Measurements from ENCODE around the gene LMNB1. TPM values are rescaled to one million over a fixed set of nuclear protein-coding genes. Genes with fewer than 3 reads are reported as not detected.

LMNB1 gene
- total RNA-seq, 1 experiment from 2014 or later, result 211 TPM

DNA sequence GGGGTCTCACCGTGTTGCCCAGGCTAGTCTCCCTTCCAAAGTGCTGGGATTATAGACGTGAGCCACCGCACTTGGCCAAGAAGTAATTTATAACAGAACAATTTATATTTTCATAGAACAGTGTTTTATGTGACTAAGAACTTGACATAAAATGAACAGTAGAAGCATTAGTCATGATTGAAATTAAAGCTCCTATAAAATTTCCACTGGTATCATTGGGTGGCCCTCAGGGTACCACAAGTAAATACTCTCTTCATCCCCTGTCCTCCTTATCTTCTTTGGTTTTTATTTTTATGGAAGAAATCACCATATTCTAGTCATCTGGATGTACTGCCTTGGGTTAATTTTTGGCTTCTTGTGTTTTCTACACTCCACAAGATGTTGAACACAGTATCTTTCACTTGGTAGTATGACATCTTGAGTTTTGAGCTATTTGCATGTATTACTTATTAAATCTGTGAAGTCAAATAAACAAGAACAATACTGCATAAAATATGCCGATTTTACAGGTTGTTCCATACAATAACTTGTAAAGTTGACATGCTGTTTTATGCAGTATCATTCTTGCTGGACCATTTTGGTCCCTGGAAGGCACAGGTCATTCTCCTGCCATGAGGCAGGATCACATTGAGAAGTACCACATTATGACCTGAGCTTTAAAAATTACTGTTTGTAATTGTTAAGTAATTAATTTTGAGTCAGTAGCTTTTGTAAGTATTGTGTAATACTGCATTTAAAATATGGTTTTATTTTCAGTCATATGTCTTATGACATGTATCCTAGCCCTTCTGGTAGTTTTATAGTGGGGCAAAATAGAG lies 24.4 kb downstream of the LMNB1 start:
- no peak overlapping the region for H3K56ac ChIP-seq (ENCODE audit: insufficient read length, low read depth, low read length)
- no peak overlapping the region for H3K4ac ChIP-seq (ENCODE audit: low read depth, low read length)
- WGBS (ENCODE audit: extremely low coverage, insufficient read length, low lambda C conversion rate), result no CpG with 5 or more reads among the region's 4 CpGs
- H2AK5ac ChIP-seq (ENCODE audit: insufficient read length, low read length), result no peak overlapping the region
- Mint-ChIP-seq H3K36me3 (ENCODE audit: insufficient read depth in 1 of 3, low read depth in 3 of 3) (peaks cover 25 to 36% (median 33%) of the 10 kb centered on the region in 3 experiments; a peak in 6 of 7 replicates), H3K9me3 (no peaks in the 10 kb centered on the region), H3K4me1 (peaks cover 4 to 9% of the 10 kb centered on the region in 2 experiments), H3K27me3 (ENCODE audit: low read depth) (no peaks in the 10 kb centered on the region), H3K27ac (no peak overlapping the region), H3K4me3 (no peak overlapping the region)
- no peak overlapping the region for H2BK20ac ChIP-seq (ENCODE audit: low read depth, low read length, poor library complexity, severe bottlenecking)
- H3K79me2 ChIP-seq (ENCODE audit: insufficient read depth, low read length), result peaks cover 46% of the 10 kb centered on the region; the same call in 1 of the 2 replicates
- peaks cover 15% of the 10 kb centered on the region for H3K79me1 ChIP-seq (ENCODE audit: insufficient read depth, low read depth, low read length, poor library complexity, severe bottlenecking)
- H3K4me1 ChIP-seq (ENCODE audit: insufficient read depth, low read length), result peaks cover 3% of the 10 kb centered on the region; the same call in 1 of the 2 replicates
- no peak overlapping the region for H3T11ph ChIP-seq (ENCODE audit: low read length)
- H4K91ac ChIP-seq (ENCODE audit: insufficient read length, low read depth, low read length), result no peak overlapping the region
- no peak overlapping the region for H3K27ac ChIP-seq (ENCODE audit: insufficient read length, low read depth, low read length)
- no peaks in the 10 kb centered on the region for H3K27me3 ChIP-seq (ENCODE audit: insufficient read depth, low read length)
- no peak overlapping the region for H3K9ac ChIP-seq (ENCODE audit: extremely low read depth, insufficient read length, low read length)
- H4K20me1 ChIP-seq (ENCODE audit: control insufficient read depth, insufficient read depth, insufficient read length), result no peaks in the 10 kb centered on the region
- H3K4me2 ChIP-seq (ENCODE audit: insufficient read depth, insufficient read length, low read length), result no peak overlapping the region
- no peak overlapping the region for H2BK12ac ChIP-seq (ENCODE audit: insufficient read length, low read depth, low read length)
- no peak overlapping the region for H2AFZ ChIP-seq (ENCODE audit: low read length)
- no peaks in the 10 kb centered on the region for H3K9me3 ChIP-seq (ENCODE audit: control insufficient read depth, low read depth, low read length)
- no peak for DNase-seq
- no peak overlapping the region for H3K18ac ChIP-seq (ENCODE audit: insufficient read length, low read depth, low read length)
- no peak overlapping the region for H4K8ac ChIP-seq (replicated peaks; ENCODE audit: insufficient read length, low read depth, low read length)
- no peak overlapping the region for H3K23ac ChIP-seq (ENCODE audit: insufficient read length, low read depth, low read length)
- no peak overlapping the region for H3K14ac ChIP-seq (ENCODE audit: insufficient read depth, low read length)
- no peak overlapping the region for H2BK15ac ChIP-seq (ENCODE audit: low read depth, low read length)
- H2BK120ac ChIP-seq (ENCODE audit: low read depth, low read length, poor library complexity, severe bottlenecking), result no peak overlapping the region
- TF ChIP-seq, protein P1, sequence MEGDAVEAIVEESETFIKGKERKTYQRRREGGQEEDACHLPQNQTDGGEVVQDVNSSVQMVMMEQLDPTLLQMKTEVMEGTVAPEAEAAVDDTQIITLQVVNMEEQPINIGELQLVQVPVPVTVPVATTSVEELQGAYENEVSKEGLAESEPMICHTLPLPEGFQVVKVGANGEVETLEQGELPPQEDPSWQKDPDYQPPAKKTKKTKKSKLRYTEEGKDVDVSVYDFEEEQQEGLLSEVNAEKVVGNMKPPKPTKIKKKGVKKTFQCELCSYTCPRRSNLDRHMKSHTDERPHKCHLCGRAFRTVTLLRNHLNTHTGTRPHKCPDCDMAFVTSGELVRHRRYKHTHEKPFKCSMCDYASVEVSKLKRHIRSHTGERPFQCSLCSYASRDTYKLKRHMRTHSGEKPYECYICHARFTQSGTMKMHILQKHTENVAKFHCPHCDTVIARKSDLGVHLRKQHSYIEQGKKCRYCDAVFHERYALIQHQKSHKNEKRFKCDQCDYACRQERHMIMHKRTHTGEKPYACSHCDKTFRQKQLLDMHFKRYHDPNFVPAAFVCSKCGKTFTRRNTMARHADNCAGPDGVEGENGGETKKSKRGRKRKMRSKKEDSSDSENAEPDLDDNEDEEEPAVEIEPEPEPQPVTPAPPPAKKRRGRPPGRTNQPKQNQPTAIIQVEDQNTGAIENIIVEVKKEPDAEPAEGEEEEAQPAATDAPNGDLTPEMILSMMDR (conservative IDR thresholded peaks at IDR 0.05), result no peak
- H2BK5ac ChIP-seq (ENCODE audit: insufficient read length, low read length), result no peak overlapping the region
- no peaks in the 10 kb centered on the region for H3K23me2 ChIP-seq (ENCODE audit: insufficient read length, low read depth, low read length, poor library complexity, severe bottlenecking)
- H4K5ac ChIP-seq (ENCODE audit: insufficient read length, low read depth, low read length), result no peak overlapping the region

Data from H9 (cell line).